Aorta (tissue), 5 donors: ENCODE results near the gene CEP152. TPM values are rescaled to one million over a fixed set of nuclear protein-coding genes. Genes with fewer than 3 reads are reported as not detected.

Source experiments
- ATAC-seq: fragments of 200-7000 bp; cut with Tn5 transposase; one replicate; pipeline ENCODE4 v1.9.1; 2022; ENCODE audit warnings: moderate library complexity; ENCODE audit not compliant: low FRiP score
- DNase-seq, 2 donors: peaks; one replicate each; pipeline ENCODE4 v3.0.0-alpha.2; 2020
- H3K27ac ChIP-seq, 2 donors: one replicate each; pipeline ENCODE4 v1.5.1; 2013; ENCODE audit warnings: low read length in 2 of 2, mild to moderate bottlenecking in 2 of 2, moderate library complexity in 2 of 2, control low read depth in 1 of 2, inconsistent platforms in 1 of 2, low read depth in 1 of 2
- H3K27me3 ChIP-seq, 2 donors: one replicate each; pipeline ENCODE4 v1.6.1; 2013; ENCODE audit warnings: control low read depth in 1 of 2, low read length in 1 of 2, mild to moderate bottlenecking in 1 of 2, moderate library complexity in 1 of 2; ENCODE audit not compliant: insufficient read depth in 2 of 2, control insufficient read depth in 1 of 2
- H3K36me3 ChIP-seq, 2 donors: one replicate each; pipeline ENCODE4 v1.6.1; 2013; ENCODE audit warnings: control low read depth in 1 of 2, low read length in 1 of 2, mild to moderate bottlenecking in 1 of 2; ENCODE audit not compliant: insufficient read depth in 2 of 2, control insufficient read depth in 1 of 2
- H3K4me1 ChIP-seq, 2 donors: one replicate each; pipeline ENCODE4 v1.6.1; 2013; ENCODE audit warnings: low read length in 2 of 2, control low read depth in 1 of 2, mild to moderate bottlenecking in 1 of 2, moderate library complexity in 1 of 2; ENCODE audit not compliant: insufficient read depth in 2 of 2, control insufficient read depth in 1 of 2
- H3K4me3 ChIP-seq, 2 donors: one replicate each; pipeline ENCODE4 v1.5.1; 2013; ENCODE audit warnings: low read length in 2 of 2, control low read depth in 1 of 2, mild to moderate bottlenecking in 1 of 2
- H3K9me3 ChIP-seq: one replicate; pipeline ENCODE4 v1.6.1; 2013; ENCODE audit warnings: mild to moderate bottlenecking, low read length; ENCODE audit not compliant: control insufficient read depth
- WGBS, 2 donors: extraction: QIAGEN DNeasy Blood & Tissue Kit; methylation state at CpG; one replicate each; pipeline ENCODE4 v1.1.7; 2013; 5-methylcytosine and 5-hydroxymethylcytosine counted together
- intact Hi-C, 2 donors: fragments of 100-400 bp; cut with DNase I; formaldehyde crosslinking; loops; one replicate each; pipeline versions ENCODE4 v1.14.2 to v1.15.0; 2022
- polyA plus RNA-seq, 2 donors: library from polyadenylated mRNA; stranded (reverse); fragments of 200-250 nt; gene quantifications; one replicate each; pipeline ENCODE4 v1.2.3, GENCODE V29; 2013
- total RNA-seq, 2 donors: library from RNA; stranded (reverse); fragmentation: NEBNext Ultra II Directional; extraction: Animal tissue kit (Norgen Biotek cat#: 25700); gene quantifications; one replicate each; pipeline ENCODE4 v1.2.1, GENCODE V29; 2021
- donor health status: healthy with polysubstance abuse.
- donor health status: Bipolar disorder and iron deficiency.
- donor health status: DM: no; HTN: no; CAD: no.
- donor health status: DM: no; HTN: no; CAD: no.
- donor health status: DM: yes; HTN: yes; CAD: no.

CEP152 gene
- total and polyA plus RNA-seq, 4 donors: 0.75 to 7.6 (median 3.6) TPM

GRCh38 chr15:48695088-48695826 lies 115.6 kb downstream of the CEP152 start:
- DNase-seq (no peak), ATAC-seq (no peak)
- Histone ChIP-seq H3K4me3 (no peak overlapping the region), H3K27me3 (no peaks in the 10 kb centered on the region), H3K4me1 (no peaks in the 10 kb centered on the region), H3K27ac (no peak overlapping the region), H3K9me3 (no peaks in the 10 kb centered on the region), H3K36me3 (no peaks in the 10 kb centered on the region)
- intact Hi-C loops: no loop called here

- no peak overlapping the region for H3K4me3 ChIP-seq
- intact Hi-C loops: no loop called here
- no peaks in the 10 kb centered on the region for H3K36me3 ChIP-seq
- no peaks in the 10 kb centered on the region for H3K9me3 ChIP-seq
- no peaks in the 10 kb centered on the region for H3K27me3 ChIP-seq
- ATAC-seq (no peak), DNase-seq (no peak)
- H3K27ac ChIP-seq: no peak overlapping the region
- no peaks in the 10 kb centered on the region for H3K4me1 ChIP-seq
Observed at GRCh38 chr15:48693484-48693883, 117.4 kb downstream of the CEP152 start.

DNA sequence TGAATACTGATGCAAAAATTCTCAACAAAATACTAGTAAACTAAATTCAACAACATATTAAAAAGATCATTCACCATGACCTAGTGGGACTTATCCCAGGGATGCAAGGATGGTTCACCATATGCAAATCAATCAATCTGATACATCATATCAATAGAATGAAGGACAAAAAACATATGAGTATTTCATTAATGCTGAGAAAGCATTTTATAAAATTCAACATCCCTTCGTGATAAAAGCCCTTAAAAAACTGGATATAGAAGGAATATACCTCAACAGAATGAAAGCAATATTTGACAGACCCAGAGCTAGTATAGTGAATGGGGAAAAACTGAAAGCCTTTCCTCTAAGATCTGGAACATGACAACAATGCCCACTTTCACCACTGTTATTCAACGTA lies 122.4 kb downstream of the CEP152 start:
- Histone ChIP-seq H3K27ac (no peak overlapping the region), H3K4me3 (no peak overlapping the region), H3K27me3 (no peaks in the 10 kb centered on the region), H3K9me3 (no peaks in the 10 kb centered on the region), H3K4me1 (no peaks in the 10 kb centered on the region), H3K36me3 (no peaks in the 10 kb centered on the region)
- intact Hi-C loops: no loop called here
- WGBS, 2 donors: 47 to 49% methylated on average over 2 of the region's 2 CpGs
- DNase-seq (no peak), ATAC-seq (no peak)

Other genes with a start within 250 kb of the CEP152 start
- gene FBN1, start 165.4 kb downstream of the CEP152 start, total RNA-seq: 100 to 1,000 TPM; 167 to 529 TPM
- 100 to 1,000 TPM in 1 of 2 donors, 10 to 100 TPM in 1; 24.7 to 115 TPM for gene FBN1, start 165.4 kb downstream of the CEP152 start, polyA plus RNA-seq
- 100 to 1,000 TPM; 152 to 169 TPM for gene EID1, start 67.1 kb upstream of the CEP152 start, total RNA-seq
- 100 to 1,000 TPM; 245 to 333 TPM for gene EID1, start 67.1 kb upstream of the CEP152 start, polyA plus RNA-seq
- 10 to 100 TPM in 1 of 2 donors, 1 to 10 TPM in 1; 8.7 to 18.6 TPM for gene SHC4, start 152.8 kb upstream of the CEP152 start, total RNA-seq
- gene SHC4, start 152.8 kb upstream of the CEP152 start, polyA plus RNA-seq: 1 to 10 TPM; 4.4 to 5.6 TPM
- 10 to 100 TPM; 78.7 to 82.2 TPM for gene SECISBP2L, start 235.4 kb upstream of the CEP152 start, total RNA-seq
- gene SECISBP2L, start 235.4 kb upstream of the CEP152 start, polyA plus RNA-seq: 10 to 100 TPM in 1 of 2 donors, 1 to 10 TPM in 1; 8.1 to 15.1 TPM